Keratinocyte (primary cell): ENCODE data around the gene GAS6. TPM values are rescaled to one million over a fixed set of nuclear protein-coding genes. Genes with fewer than 3 reads are reported as not detected.

Experiments
- DNase-seq: peaks from one replicate; pipeline ENCODE4 v3.0.0-alpha.2; 2011; ENCODE audit warnings: low read depth, missing footprints, low spot score
- FAIRE-seq: peaks from 2 replicates; lab custom pipeline; 2011; peaks lifted over from hg19 to GRCh38; lab: Jason Lieb, UNC
- H2AFZ ChIP-seq: 2 replicates; pipeline ENCODE4 v1.6.0; 2012; ENCODE audit warnings: low read length, control low read depth, inconsistent platforms; ENCODE audit not compliant: control insufficient read depth
- H3K27ac ChIP-seq: 2 replicates; pipeline ENCODE4 v1.5.1; 2011; ENCODE audit warnings: low read length; ENCODE audit not compliant: control insufficient read depth, insufficient read depth
- H3K27me3 ChIP-seq: 3 replicates; pipeline ENCODE4 v1.6.0; 2011; ENCODE audit warnings: low read length; ENCODE audit not compliant: control insufficient read depth, insufficient read depth; ENCODE audit errors: extremely low read depth
- H3K36me3 ChIP-seq, 2 experiments: 2 replicates in 1 of 2; 3 replicates in 1 of 2; pipeline ENCODE4 v1.5.1; 2011; ENCODE audit warnings: low read length in 2 of 2, mild to moderate bottlenecking in 1 of 2; ENCODE audit not compliant: control insufficient read depth in 2 of 2, insufficient read depth in 2 of 2; ENCODE audit errors: extremely low read depth in 1 of 2
- H3K4me1 ChIP-seq: 3 replicates; pipeline ENCODE4 v1.5.1; 2011; ENCODE audit warnings: low read length; ENCODE audit not compliant: control insufficient read depth, insufficient read depth; ENCODE audit errors: extremely low read depth
- H3K4me2 ChIP-seq: 3 replicates; pipeline ENCODE4 v1.6.0; 2011; ENCODE audit warnings: low read depth, low read length; ENCODE audit not compliant: control insufficient read depth, insufficient read depth; ENCODE audit errors: extremely low read depth
- H3K4me3 ChIP-seq, 3 experiments: fragments of 200-600 bp in 1 of 3; sonication (generic) in 1 of 3; 2 replicates in 2 of 3; 3 replicates in 1 of 3; pipeline ENCODE4 v1.5.1; 2011 to 2016; ENCODE audit warnings: low read length in 3 of 3, mild to moderate bottlenecking in 3 of 3, control low read depth in 2 of 3, inconsistent platforms in 1 of 3, low read depth in 1 of 3, mixed read lengths in 1 of 3, mixed run types in 1 of 3, moderate library complexity in 1 of 3; ENCODE audit not compliant: control insufficient read depth in 2 of 3, insufficient read depth in 2 of 3; ENCODE audit errors: extremely low read depth in 1 of 3
- H3K79me2 ChIP-seq: 2 replicates; pipeline ENCODE4 v1.6.0; 2012; ENCODE audit warnings: low read length; ENCODE audit not compliant: control insufficient read depth, insufficient read depth
- H3K9ac ChIP-seq: 3 replicates; pipeline ENCODE4 v1.6.0; 2011; ENCODE audit warnings: low read length; ENCODE audit not compliant: control insufficient read depth, insufficient read depth; ENCODE audit errors: extremely low read depth
- H3K9me1 ChIP-seq: 3 replicates; pipeline ENCODE4 v1.6.0; 2011; ENCODE audit warnings: low read length; ENCODE audit not compliant: control insufficient read depth, insufficient read depth; ENCODE audit errors: extremely low read depth
- H3K9me3 ChIP-seq: 2 replicates; pipeline ENCODE4 v1.5.1; 2012; ENCODE audit warnings: low read depth, low read length; ENCODE audit not compliant: control insufficient read depth
- H4K20me1 ChIP-seq: 3 replicates; pipeline ENCODE4 v1.6.0; 2011; ENCODE audit warnings: low read length; ENCODE audit not compliant: control insufficient read depth, insufficient read depth; ENCODE audit errors: extremely low read depth
- EZH2 ChIP-seq: IDR thresholded peaks from one replicate; pipeline ENCODE4 v1.6.1; 2012; ENCODE audit warnings: inconsistent platforms, mild to moderate bottlenecking, low read length, moderate library complexity
- dilution Hi-C: fragments of 300-500 bp; cut with MboI; formaldehyde crosslinking; loops from one replicate; pipeline ENCODE4 v1.7.0; 2020; ENCODE audit warnings: low sequenced_read_pairs; ENCODE audit not compliant: extremely low pct_ligation_motif_present
- polyA plus RNA-seq, 5 experiments: library from polyadenylated mRNA; depleted of rRNA in 3 of 5; stranded (reverse) in 3 of 5; stranded (forward) in 1 of 5; unstranded in 1 of 5; fragments of >200 nt; gene quantifications; 1 replicate in 1 of 5; 2 replicates in 3 of 5; 3 replicates in 1 of 5; pipeline versions ENCODE4 v1.2.1 to v1.2.3, GENCODE V29; 2011 to 2012; ENCODE audit warnings: missing spikeins in 2 of 5, low read depth in 1 of 5, low replicate concordance in 1 of 5
- TF ChIP-seq, protein P1 (sequence below), 3 experiments: IDR thresholded peaks in 1 of 3; conservative IDR thresholded peaks in 1 of 3; optimal IDR thresholded peaks in 1 of 3; 2 replicates in 2 of 3; 3 replicates in 1 of 3; pipeline versions ENCODE3 to v1.5.1; 2011; ENCODE audit warnings: low read length in 3 of 3, mild to moderate bottlenecking in 3 of 3, moderate library complexity in 2 of 3, control low read depth in 1 of 3, inconsistent platforms in 1 of 3; ENCODE audit not compliant: insufficient read depth in 2 of 3; ENCODE audit errors: extremely low read depth in 1 of 3

GAS6 gene
- polyA plus RNA-seq, 1 donor (not counting 4 experiments of a cell fraction or from before 2014, with no cell fraction given): 163 TPM

- H2AFZ ChIP-seq: no peak overlapping the region
- TF ChIP-seq EZH2: no peak
- TF ChIP-seq, protein P1, sequence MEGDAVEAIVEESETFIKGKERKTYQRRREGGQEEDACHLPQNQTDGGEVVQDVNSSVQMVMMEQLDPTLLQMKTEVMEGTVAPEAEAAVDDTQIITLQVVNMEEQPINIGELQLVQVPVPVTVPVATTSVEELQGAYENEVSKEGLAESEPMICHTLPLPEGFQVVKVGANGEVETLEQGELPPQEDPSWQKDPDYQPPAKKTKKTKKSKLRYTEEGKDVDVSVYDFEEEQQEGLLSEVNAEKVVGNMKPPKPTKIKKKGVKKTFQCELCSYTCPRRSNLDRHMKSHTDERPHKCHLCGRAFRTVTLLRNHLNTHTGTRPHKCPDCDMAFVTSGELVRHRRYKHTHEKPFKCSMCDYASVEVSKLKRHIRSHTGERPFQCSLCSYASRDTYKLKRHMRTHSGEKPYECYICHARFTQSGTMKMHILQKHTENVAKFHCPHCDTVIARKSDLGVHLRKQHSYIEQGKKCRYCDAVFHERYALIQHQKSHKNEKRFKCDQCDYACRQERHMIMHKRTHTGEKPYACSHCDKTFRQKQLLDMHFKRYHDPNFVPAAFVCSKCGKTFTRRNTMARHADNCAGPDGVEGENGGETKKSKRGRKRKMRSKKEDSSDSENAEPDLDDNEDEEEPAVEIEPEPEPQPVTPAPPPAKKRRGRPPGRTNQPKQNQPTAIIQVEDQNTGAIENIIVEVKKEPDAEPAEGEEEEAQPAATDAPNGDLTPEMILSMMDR (optimal IDR thresholded peaks at IDR 0.05 in 1 of 3, IDR thresholded peaks at IDR 0.05 in 1 of 3, conservative IDR thresholded peaks at IDR 0.05 in 1 of 3; ENCODE audit: extremely low read depth in 1 of 3, insufficient read depth in 2 of 3, low read length in 3 of 3): no peak
- H3K9me1 ChIP-seq: peaks cover 2% of the 10 kb centered on the region
- dilution Hi-C loops: no loop called here
- H4K20me1 ChIP-seq: peaks cover 33% of the 10 kb centered on the region
- peaks cover 82% of the 10 kb centered on the region for H3K79me2 ChIP-seq
- H3K4me3 ChIP-seq: no peak overlapping the region
- H3K9ac ChIP-seq: no peak overlapping the region
- no peaks in the 10 kb centered on the region for H3K27me3 ChIP-seq
- no peaks in the 10 kb centered on the region for H3K9me3 ChIP-seq
- FAIRE-seq (no peak), DNase-seq (no peak)
- peaks cover 62% of the 10 kb centered on the region for H3K4me1 ChIP-seq
- H3K4me2 ChIP-seq: no peak overlapping the region
- no peak overlapping the region for H3K27ac ChIP-seq
- peaks cover 38 to 70% of the 10 kb centered on the region in 2 experiments for H3K36me3 ChIP-seq
These were observed 19.9 kb downstream of the GAS6 start for GRCh38 chr13:113843864-113844556.

DNA sequence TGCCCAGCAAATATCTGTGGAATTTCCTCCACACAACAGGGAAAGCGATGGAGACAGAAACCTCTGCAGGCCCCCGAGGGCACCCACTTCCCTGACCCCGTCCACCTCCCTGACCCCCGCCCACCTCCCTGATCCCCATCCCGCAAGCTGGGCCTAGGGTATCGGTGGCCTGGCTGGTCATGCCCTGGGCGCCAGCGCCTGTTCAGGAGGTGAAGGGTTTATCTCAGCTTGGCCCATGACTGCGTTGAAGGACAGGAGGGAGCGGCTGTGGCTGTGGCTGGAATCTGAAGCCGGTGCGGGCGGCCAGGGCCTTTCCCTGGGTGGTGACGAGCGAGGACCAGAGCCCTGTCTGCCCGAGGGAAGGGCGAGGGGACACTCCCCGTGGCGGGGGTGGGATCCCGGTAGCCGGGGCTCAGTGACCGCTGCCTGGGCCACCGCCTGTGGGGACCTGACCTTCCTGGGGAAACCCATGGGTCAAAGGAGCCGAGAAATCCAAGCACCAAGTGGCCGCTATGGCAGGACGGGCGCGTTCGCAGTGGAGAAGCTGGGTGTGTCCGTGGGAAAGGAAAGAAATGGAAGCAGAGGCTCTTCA, 20.7 kb downstream of the GAS6 start:
- no peak for FAIRE-seq

More for the DNA sequence above, 20.7 kb downstream of the GAS6 start:
- Histone ChIP-seq H3K4me3 (no peak overlapping the region), H3K36me3 (peaks cover 36 to 67% of the 10 kb centered on the region in 2 experiments), H3K4me2 (no peak overlapping the region), H3K9me3 (no peaks in the 10 kb centered on the region), H3K9me1 (peaks cover 2% of the 10 kb centered on the region), H3K9ac (no peak overlapping the region), H3K79me2 (peaks cover 76% of the 10 kb centered on the region), H4K20me1 (peaks cover 26% of the 10 kb centered on the region), H2AFZ (no peak overlapping the region), H3K27ac (no peak overlapping the region), H3K27me3 (no peaks in the 10 kb centered on the region), H3K4me1 (peaks cover 62% of the 10 kb centered on the region)
- DNase-seq: no peak
- dilution Hi-C loops: no loop called here
- no peak for TF ChIP-seq EZH2
- TF ChIP-seq, protein P1 (optimal IDR thresholded peaks at IDR 0.05 in 1 of 3, IDR thresholded peaks at IDR 0.05 in 1 of 3, conservative IDR thresholded peaks at IDR 0.05 in 1 of 3; ENCODE audit: extremely low read depth in 1 of 3, insufficient read depth in 2 of 3, low read length in 3 of 3): no peak
